NCI-H2196 treated with DMSO at 0.1 percent for 48 hours (cell line): ENCODE results near the gene WNK3.

Experiments used
- DNase-seq: peaks from one replicate; lab custom pipeline; 2025; ENCODE audit not compliant: unreplicated experiment; lab: John Stamatoyannopoulos, UW

WNK3 gene

DNA sequence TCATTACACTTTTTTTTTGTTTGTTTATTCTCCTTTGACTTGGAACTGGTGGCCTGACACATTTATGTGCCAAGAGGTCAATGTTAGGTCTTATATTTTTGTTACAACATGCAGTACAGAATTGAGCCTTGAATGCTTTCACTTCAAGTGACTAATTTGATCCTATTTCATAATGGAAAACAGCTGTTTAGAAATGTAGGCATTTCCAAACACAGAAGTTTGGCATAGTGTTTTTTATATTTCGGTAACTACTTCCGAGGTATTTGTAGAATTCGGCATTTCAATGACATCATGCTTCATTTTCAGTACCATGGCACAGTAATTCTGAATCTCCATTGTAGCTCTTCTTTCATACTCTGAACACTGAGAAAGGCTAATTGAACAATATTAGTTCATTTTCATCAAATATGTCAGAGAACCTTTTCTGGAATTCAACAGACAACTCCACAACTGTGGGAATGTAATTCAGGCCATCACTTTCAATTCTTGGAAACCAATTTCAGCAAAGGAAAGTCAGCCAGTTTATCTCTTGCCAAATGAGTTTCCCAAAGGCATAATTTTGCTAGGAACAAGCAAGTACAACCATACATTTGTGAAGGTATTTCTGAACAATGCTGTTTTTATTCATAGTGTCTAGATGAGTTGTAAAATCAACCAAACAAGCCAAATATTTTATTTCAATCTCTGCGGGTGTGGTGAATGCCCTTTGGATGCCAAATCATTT, 186.2 kb downstream of the WNK3 start:
- DNase-seq, result no peak

DNA sequence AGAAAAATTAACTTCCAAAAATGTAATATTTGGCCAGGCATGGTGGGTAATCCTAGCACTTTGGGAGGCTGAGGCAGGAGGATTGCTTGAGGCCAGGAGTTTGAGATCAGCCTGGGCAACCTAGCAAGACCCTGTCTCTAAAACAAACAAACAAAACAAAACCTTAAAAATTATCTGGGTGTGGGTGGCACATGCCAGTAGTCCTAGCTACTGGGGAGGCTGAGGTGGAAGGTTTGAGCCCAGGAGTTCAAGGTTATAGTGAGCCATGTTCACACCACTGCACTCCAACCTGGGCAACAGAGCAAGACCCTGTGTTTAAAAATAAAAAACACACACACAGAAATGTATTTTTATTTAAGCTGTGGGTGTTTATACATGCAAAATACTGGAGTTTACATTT, 186.8 kb downstream of the WNK3 start:
- no peak for DNase-seq

DNA sequence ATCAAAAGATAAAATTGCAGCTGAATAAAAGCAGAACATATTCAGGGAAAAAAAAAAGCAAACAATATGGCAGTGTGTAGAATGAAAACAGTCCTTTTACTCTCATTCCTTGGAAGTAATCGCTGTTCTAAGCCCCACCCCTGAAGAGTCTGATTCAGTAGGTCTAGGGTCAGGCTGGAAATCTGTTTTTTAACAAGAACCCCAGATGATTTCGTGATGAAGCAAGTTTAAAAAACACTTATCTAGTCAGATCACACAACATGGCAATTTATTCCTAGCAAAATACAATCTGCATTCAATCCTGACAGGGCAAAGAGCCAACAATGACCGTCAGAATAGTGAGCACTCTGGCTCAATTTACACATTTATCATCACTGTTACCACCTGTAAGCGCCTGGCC, 190.9 kb downstream of the WNK3 start:
- DNase-seq, result no peak

DNA sequence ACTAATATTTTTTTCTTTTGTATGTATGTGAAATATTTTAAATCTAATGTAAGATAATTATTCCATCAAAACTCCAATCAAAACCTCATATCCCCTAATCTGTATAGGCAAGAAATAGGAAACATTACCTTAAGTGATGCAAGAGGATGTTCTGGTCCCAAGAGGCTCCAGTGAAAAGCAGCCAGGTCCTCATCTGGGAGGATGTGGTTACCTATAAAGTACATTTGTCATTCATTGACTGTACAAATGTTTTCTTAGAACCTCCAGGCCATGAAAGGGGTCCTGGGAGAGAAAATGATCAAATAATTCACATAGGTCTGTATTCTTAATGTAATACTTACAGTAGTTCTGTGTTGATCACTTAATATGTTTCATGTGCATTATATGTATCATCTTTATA, 200.3 kb downstream of the WNK3 start:
- no peak for DNase-seq
